Stomach (tissue), 4 donors: ENCODE measurements around the gene VCPKMT.

Experiments used
- POLR2A ChIP-seq, 4 donors: fragments of 450-650 bp; IDR thresholded peaks; one replicate each; pipeline ENCODE4 v1.6.1; 2016; ENCODE audit warnings: antibody characterized with exemption in 4 of 4, control low read depth in 2 of 4, mild to moderate bottlenecking in 1 of 4, moderate library complexity in 1 of 4
- TF ChIP-seq, protein P1 (sequence below), 7 experiments: fragments of 450-650 bp in 4 of 7; fragments of 200-600 bp in 3 of 7; sonication (generic) in 3 of 7; IDR thresholded peaks; one replicate each; pipeline ENCODE4 v1.5.1; 2016 to 2019; ENCODE audit warnings: antibody characterized with exemption in 7 of 7, control low read depth in 2 of 7, mild to moderate bottlenecking in 1 of 7

DNA sequence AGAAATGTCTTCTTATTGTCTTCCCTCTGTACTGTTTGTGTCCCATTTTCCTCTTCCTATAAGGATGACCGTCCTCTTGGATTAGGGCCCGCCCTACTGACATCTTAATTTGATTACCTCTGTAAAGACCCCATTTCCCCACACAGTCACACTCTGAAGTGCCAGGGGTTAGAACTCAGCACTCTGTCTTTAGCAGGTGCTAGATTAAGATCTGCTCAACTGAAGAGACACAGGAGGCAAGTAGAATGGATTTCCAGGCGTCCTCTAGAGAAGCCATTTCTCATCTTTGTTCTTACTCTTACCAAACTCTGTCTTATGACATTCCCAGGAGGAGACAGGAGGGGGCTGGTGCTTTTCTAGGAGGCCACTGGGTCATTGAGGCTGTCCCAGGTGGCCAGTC, 50.8 kb downstream of the VCPKMT start:
- TF ChIP-seq, protein P1, sequence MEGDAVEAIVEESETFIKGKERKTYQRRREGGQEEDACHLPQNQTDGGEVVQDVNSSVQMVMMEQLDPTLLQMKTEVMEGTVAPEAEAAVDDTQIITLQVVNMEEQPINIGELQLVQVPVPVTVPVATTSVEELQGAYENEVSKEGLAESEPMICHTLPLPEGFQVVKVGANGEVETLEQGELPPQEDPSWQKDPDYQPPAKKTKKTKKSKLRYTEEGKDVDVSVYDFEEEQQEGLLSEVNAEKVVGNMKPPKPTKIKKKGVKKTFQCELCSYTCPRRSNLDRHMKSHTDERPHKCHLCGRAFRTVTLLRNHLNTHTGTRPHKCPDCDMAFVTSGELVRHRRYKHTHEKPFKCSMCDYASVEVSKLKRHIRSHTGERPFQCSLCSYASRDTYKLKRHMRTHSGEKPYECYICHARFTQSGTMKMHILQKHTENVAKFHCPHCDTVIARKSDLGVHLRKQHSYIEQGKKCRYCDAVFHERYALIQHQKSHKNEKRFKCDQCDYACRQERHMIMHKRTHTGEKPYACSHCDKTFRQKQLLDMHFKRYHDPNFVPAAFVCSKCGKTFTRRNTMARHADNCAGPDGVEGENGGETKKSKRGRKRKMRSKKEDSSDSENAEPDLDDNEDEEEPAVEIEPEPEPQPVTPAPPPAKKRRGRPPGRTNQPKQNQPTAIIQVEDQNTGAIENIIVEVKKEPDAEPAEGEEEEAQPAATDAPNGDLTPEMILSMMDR (IDR thresholded peaks at IDR 0.05): no peak
- no peak for TF ChIP-seq POLR2A (IDR thresholded peaks at IDR 0.05)
